Stimulated activated naive CD8-positive, alpha-beta T cell treated with anti-CD3 and anti-CD28 coated beads, Interleukin-15, Interleukin-2, amounts not matched to agents 100 ng/mL and 50 ng/mL, for 24 hours (primary cell): ENCODE measurements around the gene CALU.

Experiments
- H3K27ac Mint-ChIP-seq: one replicate; pipeline ENCODE4 v1.8.0; 2021; ENCODE audit warnings: mild to moderate bottlenecking, mixed read lengths
- H3K27me3 Mint-ChIP-seq: one replicate; pipeline ENCODE4 v1.8.0; 2021; ENCODE audit warnings: mixed read lengths
- H3K36me3 Mint-ChIP-seq: one replicate; pipeline ENCODE4 v1.8.0; 2021; ENCODE audit warnings: low read depth, mixed read lengths
- H3K4me1 Mint-ChIP-seq: one replicate; pipeline ENCODE4 v1.8.0; 2021; ENCODE audit warnings: low read depth, mixed read lengths
- H3K4me3 Mint-ChIP-seq: one replicate; pipeline ENCODE4 v1.8.0; 2021; ENCODE audit warnings: mild to moderate bottlenecking, mixed read lengths
- H3K9me3 Mint-ChIP-seq: one replicate; pipeline ENCODE4 v1.8.0; 2021; ENCODE audit warnings: mixed read lengths

The CALU gene

DNA sequence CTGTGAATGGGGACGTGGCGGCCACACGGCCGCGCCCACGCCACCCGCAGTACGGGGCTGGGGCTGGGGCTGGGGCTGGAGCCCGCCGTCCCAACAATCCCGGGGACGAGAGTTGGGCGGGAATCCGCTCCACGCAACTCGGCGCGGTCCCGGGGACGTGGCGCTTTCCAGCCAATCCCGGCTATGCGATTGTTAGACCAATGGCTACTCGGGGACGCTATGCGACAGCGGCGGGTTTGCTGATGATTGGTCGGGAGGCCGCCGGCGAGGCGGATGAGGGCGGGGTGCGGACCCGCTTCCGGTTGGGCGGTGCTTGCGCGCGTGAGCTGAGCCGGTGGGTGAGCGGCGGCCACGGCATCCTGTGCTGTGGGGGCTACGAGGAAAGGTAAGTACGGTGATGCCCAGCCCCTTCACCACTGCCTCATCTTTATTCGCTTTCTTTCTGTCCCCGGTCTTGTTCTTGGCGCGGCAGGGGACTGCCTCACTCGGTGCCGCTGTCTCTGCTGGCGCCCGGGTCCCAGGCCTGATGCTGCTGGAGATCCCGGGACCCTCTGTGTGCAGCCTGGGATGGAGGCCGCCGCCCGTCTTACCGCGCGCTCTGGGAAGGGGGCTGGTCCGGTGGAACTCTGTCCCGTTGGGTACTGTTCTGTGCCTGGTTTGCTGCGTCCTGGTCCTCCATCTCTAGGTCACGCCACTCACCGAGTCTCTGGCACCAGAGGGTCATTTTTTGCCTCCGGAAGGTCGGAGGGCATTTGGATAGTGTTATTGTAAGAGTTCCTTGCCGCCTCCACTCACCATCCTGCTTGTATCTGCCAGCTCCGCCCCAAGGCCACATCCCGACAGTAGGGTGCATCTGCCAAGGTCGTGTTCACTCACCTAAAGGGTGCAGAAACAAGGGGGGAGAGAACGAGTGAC, at the start of gene CALU:
Gene CALU, plus strand, starts transcription at position 312 of the 915 bp plus-strand sequence. CDS start 9,225 bp downstream, outside the sequence.
- Mint-ChIP-seq H3K4me1 (peaks cover 59% of the 10 kb centered on the region), H3K36me3 (peaks cover 18% of the 10 kb centered on the region), H3K27me3 (no peaks in the 10 kb centered on the region), H3K27ac (peak within 1 kb of the TSS; percentile 99), H3K9me3 (no peaks in the 10 kb centered on the region), H3K4me3 (peak within 1 kb of the TSS; percentile 97)

DNA sequence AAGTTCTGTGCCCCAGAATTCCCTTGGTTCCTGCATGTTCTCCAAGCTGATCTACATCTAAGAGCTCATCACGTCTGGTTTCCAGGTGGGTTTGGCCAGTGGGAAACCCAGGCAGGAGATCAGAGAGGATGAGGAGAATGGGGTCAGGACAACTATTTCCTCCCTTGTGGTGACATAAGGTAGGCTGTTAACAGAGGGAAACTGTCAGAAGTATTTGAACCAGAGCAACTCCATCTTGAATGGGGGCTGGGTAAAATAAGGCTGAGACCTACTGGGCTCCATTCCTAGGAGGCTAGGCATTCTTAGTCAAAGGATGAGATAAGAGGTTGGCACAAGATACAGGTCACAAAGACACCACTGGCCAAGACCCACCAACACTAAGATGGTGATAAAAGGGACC, 47.9 kb upstream of the CALU start:
- Mint-ChIP-seq H3K27ac (no peak overlapping the region), H3K9me3 (no peaks in the 10 kb centered on the region), H3K4me1 (no peaks in the 10 kb centered on the region), H3K27me3 (peaks cover 11% of the 10 kb centered on the region), H3K36me3 (no peaks in the 10 kb centered on the region), H3K4me3 (no peak overlapping the region)

DNA sequence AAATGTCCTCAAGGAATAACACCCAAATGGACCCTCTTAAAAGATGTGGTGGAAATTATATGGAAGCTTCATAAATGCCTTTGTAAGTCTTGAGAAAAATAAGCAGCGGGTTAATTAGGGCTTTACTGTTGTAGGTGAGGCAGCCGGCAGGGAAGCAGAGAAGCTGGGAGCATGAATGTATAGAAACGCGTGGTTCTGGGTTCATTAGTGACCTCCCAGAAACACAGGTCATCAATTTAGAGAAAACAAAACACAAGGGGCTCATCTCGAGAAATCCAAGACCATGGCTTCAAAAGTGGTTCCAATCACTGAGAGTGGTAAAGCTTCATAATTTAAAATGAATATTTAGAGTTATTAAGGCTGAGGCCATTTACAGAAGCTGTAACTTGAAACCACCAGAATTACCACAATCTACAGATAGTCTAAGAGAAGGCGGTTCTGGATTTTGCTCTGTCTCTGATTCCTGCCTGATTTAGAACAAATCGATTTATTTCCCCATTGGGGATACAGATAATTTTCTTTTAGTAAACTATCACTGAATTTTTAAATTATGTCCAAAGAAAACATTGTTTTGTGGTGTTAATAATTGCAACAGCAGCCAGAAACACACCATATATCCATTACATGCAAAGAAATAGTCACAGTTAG, 46.4 kb upstream of the CALU start:
- Mint-ChIP-seq H3K36me3 (no peaks in the 10 kb centered on the region), H3K4me1 (peaks cover 7% of the 10 kb centered on the region), H3K27me3 (peaks cover 26% of the 10 kb centered on the region), H3K27ac (no peak overlapping the region), H3K4me3 (no peak overlapping the region), H3K9me3 (no peaks in the 10 kb centered on the region)

DNA sequence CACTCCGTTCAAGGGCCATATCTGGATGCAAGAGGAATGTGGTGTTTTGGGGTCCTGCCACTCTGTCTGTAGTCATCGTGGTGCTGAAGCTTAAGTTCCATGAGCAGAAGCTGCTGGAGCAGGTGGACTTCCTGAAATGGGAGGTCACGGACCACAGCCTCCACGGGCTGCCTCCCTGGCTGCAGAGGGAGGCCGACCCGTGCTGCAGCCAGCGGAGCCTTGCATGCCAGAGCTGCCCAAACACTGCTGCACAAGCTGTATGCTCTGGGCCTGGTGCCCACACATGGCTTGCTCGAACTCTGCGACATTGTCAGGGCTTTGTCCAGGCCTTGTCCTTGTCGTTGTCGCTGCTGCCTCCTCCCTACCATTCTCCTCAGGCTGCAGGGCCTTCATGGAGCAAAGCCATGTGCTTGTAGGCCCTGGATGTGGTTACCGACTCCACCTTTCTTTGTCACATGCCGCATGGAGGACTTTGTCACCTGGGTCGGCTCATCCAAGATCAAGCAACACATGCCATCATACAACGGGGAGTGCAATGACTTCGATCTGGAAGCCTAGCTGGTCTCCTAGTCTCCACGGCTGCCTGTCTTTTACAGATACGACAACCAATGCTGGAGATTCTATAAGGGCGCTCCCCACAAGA, 45.7 kb upstream of the CALU start:
- H3K4me1 Mint-ChIP-seq: peaks cover 12% of the 10 kb centered on the region
- peaks cover 34% of the 10 kb centered on the region for H3K27me3 Mint-ChIP-seq
- H3K9me3 Mint-ChIP-seq: no peaks in the 10 kb centered on the region
- H3K27ac Mint-ChIP-seq: no peak overlapping the region
- no peak overlapping the region for H3K4me3 Mint-ChIP-seq
- H3K36me3 Mint-ChIP-seq: no peaks in the 10 kb centered on the region

DNA sequence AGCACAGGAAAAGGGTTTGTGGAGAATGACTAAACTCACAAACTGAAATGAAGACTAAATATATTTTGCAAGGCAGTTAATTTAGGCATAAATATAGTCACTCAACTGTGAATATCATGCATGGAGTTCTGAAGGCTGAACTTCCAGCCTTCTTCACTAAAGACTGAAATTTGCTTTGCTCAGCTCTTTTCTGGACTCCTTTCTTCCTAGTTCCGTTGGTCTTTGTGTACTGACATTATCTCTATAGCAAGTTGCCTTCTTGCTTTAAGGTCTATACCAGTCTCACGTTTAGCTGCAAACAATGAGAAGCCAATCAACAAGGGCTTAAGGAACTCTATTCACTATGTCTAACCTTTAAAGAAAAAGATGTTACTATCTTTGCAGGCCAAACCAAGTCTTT, 44.4 kb upstream of the CALU start:
- H3K36me3 Mint-ChIP-seq: no peaks in the 10 kb centered on the region
- H3K4me1 Mint-ChIP-seq: peaks cover 12% of the 10 kb centered on the region

DNA sequence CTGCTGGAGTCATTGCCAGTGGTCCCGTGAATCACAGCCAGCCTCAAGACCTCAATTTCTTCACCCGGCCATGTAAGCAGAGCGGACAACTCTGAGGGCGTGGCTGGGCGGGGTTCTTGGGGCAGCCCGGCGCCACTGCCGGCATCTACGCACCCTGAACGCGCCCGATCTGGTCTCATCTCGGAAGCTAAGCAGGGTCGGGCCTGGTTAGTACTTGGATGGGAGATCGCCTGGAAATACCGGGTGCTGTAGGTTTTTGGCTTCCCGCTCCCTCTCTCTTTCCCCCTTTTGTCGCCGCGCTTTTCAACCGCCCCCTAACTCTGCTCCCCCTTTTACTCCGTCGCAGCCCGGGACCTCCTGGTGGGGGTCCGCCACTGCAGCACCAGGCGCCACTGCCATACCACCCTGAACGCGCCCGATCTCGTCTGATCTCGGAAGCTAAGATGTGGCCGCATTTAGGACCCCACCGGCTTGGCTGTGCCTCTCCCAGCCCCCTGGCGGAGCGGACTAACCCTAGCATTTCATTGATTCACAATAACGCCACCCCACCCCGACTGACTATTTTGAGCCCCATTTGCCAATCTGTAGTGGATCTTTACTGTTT, 41.8 kb upstream of the CALU start:
- peaks cover 59% of the 10 kb centered on the region for H3K27me3 Mint-ChIP-seq
- no peaks in the 10 kb centered on the region for H3K9me3 Mint-ChIP-seq
- H3K4me3 Mint-ChIP-seq: peak overlapping the region; percentile 81
- H3K36me3 Mint-ChIP-seq: no peaks in the 10 kb centered on the region
- peaks cover 12% of the 10 kb centered on the region for H3K4me1 Mint-ChIP-seq
- no peak overlapping the region for H3K27ac Mint-ChIP-seq

More for the DNA sequence above, 44.4 kb upstream of the CALU start:
- H3K4me3 Mint-ChIP-seq: no peak overlapping the region
- no peak overlapping the region for H3K27ac Mint-ChIP-seq
- no peaks in the 10 kb centered on the region for H3K9me3 Mint-ChIP-seq
- peaks cover 45% of the 10 kb centered on the region for H3K27me3 Mint-ChIP-seq

DNA sequence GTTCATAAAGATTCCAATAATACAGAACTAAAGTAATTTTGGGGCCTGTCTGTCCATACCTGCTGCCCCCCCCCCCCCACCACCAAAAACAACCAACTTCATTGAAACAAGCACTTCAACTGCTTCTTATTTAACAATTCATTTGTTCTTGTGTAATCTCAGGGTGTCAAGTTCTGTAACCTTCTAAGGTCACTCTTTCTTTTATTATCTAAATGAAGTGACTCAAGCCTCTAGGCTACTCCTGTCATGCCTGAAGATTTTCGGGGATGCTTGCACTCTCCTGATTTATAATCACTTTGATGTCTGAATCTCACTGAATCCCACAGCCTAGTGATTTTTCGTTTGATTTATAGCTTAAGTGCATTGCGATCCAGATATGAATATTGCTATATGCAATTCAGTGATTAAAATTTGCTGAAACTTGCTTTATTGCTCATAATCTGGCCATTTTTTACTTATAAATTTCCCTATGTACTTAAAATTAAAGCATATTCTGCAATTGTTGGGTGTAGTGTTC, 39.9 kb upstream of the CALU start:
- Mint-ChIP-seq H3K4me3 (no peak overlapping the region), H3K36me3 (no peaks in the 10 kb centered on the region), H3K27ac (no peak overlapping the region), H3K4me1 (peaks cover 16% of the 10 kb centered on the region), H3K27me3 (peaks cover 59% of the 10 kb centered on the region), H3K9me3 (no peaks in the 10 kb centered on the region)

DNA sequence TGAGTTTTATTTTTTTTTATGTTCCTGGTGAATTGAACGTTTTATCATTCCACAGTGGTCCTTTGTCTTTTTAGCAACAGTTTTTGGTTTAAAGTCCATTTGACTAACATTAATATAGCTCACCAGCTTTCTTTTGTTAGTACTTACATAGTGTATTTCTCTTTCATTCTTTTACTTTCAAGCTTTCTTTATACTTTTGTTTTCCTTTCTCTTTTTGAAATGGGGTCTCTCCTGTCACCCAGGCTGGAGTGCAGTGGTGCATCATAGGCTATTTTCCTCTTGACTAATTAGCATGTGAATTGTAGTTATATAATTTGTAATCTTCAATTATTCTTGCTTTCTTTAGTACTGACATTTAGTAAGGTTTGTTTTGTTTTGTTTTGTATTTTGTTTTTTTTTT, 39.3 kb upstream of the CALU start:
- peaks cover 16% of the 10 kb centered on the region for H3K4me1 Mint-ChIP-seq
- no peaks in the 10 kb centered on the region for H3K9me3 Mint-ChIP-seq
- H3K36me3 Mint-ChIP-seq: no peaks in the 10 kb centered on the region
- H3K27ac Mint-ChIP-seq: no peak overlapping the region
- no peak overlapping the region for H3K4me3 Mint-ChIP-seq
- peaks cover 59% of the 10 kb centered on the region for H3K27me3 Mint-ChIP-seq

DNA sequence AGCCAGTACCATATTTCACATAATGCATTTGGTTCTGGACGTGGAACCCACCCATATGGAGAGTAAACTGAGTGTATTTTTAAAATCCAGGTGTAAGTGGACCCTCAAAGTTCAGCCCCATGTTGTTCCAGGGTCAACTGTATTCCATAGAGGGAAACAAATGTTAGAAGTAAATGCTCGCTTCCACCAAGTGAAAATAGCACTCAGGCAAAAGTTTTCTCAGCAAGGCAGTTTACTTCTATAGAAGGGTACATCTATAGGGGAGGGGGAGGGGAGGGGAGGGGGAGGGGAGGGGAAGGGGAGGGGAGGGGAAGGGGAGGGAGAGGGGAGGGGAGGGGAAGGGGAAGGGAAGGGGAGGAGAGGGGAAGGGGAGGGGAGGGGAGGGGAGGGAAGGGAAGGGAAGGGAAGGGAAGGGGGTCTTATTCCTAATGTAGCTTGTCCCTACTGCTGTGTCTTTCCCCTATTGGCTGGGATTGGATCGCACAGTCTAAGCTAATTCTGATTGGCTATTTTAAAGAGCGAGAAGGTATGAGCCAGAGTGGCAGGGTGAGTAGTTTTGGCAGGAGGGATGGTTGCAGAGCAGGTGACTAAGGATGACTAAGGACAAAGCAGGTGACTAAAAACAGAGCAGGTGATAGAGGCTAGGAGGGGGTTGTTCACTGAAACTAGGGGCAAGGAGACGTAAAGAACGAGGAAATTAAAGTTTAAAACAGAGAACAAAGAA, 37.9 kb upstream of the CALU start:
- Mint-ChIP-seq H3K36me3 (no peaks in the 10 kb centered on the region), H3K27ac (no peak overlapping the region), H3K9me3 (no peaks in the 10 kb centered on the region), H3K4me3 (no peak overlapping the region), H3K4me1 (peaks cover 21% of the 10 kb centered on the region), H3K27me3 (peaks cover 51% of the 10 kb centered on the region)

DNA sequence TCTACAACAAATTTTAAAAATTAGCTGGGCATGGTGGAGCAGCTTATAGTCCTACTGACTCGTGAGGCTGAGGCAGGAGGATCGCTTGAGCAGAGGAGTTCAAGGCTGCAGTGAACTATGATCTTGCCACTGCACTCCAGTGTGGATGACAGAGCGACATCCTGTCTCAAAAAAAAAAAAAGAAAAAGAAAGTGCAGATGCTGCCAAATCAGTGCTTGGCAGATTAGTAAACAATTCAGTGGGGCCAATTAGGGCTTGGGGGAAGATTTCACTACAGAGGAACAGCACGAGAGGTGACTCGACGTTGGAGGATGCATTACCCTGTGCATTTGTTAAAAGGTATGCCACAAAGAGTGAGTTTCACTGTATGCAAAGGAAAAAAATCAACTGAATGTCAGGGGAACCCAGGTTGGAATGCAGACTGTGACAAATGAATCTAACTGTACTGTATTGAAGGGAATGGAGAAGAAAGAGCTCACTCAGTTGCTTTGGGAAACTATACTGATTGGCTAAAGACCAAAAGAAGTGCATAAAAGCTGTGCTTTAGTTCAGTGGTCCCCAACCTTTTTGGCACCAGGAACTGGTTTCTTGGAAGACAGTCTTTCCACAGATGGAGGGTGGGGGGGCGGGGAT, 35.4 kb upstream of the CALU start:
- no peak overlapping the region for H3K4me3 Mint-ChIP-seq
- peaks cover 9% of the 10 kb centered on the region for H3K4me1 Mint-ChIP-seq
- peaks cover 26% of the 10 kb centered on the region for H3K27me3 Mint-ChIP-seq
- H3K9me3 Mint-ChIP-seq: no peaks in the 10 kb centered on the region
- H3K36me3 Mint-ChIP-seq: no peaks in the 10 kb centered on the region
- H3K27ac Mint-ChIP-seq: no peak overlapping the region

DNA sequence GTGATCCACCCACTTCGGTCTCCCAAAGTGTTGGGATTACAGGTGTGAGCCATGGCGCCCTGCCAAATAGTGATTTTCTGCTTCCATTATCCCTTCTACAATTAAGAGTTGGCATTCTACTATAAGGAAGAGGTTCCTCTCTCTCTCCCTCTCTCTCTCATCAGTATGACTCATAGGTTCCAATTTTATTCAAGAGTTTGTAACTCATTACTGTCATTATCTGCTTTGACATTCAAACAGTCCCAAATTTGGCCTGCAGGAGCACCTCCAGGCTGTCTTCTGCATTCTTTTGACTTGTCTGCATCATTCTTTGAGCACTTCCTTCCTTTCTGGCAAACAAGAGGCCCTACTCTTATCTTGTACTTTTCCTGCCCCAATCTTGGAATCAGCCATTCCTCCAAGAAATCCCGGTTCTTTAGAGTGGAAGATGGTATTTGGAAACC, 33.2 kb upstream of the CALU start:
- Mint-ChIP-seq H3K4me3 (no peak overlapping the region), H3K36me3 (no peaks in the 10 kb centered on the region), H3K27me3 (peaks cover 9% of the 10 kb centered on the region), H3K27ac (no peak overlapping the region), H3K4me1 (peaks cover 9% of the 10 kb centered on the region), H3K9me3 (no peaks in the 10 kb centered on the region)

DNA sequence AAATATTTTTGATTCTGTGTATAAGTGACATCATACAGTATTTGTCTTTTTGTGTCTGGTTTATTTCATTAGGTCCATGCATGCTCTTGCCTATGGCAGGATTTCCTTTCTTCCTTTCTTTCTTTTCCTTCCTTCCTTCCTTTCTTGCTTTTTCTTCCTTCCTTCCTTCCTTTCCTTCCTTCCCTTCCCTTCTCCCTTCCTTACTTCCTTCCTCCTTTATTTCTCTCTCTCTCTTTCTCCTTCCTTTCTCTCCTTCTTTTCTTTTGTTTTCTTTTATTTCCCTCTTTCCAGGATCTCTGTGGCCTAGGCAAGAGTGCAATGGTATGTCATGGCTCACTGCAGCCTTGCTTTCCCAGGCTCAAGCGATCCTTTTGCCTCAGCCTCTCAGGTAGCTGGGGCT, 31.4 kb upstream of the CALU start:
- Mint-ChIP-seq H3K9me3 (no peaks in the 10 kb centered on the region), H3K4me1 (peaks cover 9% of the 10 kb centered on the region), H3K27me3 (peaks cover 3% of the 10 kb centered on the region), H3K27ac (no peak overlapping the region), H3K36me3 (no peaks in the 10 kb centered on the region), H3K4me3 (no peak overlapping the region)

DNA sequence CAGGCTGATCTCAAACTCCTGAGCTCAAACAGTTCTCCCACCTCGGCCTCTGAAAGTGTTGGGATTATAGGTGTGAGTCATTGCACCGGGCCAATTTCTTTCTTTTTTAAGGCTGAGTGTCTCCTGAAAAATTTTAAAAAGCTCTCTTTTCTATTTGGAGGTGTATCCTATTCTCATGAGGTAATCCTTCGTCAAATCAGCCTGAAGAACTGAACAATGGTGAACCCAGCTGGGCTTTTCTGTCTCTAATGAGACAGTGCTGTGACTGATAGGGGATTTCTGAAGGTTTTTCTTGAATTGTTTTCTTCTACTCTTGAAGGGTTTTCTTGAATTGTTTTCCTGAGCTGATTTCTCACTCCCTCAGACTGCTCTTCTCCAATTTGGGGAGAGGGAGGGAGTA, 30.9 kb upstream of the CALU start:
- H3K27ac Mint-ChIP-seq: no peak overlapping the region
- H3K27me3 Mint-ChIP-seq: peaks cover 3% of the 10 kb centered on the region
- peaks cover 9% of the 10 kb centered on the region for H3K4me1 Mint-ChIP-seq
- H3K9me3 Mint-ChIP-seq: no peaks in the 10 kb centered on the region
- no peaks in the 10 kb centered on the region for H3K36me3 Mint-ChIP-seq
- H3K4me3 Mint-ChIP-seq: no peak overlapping the region

DNA sequence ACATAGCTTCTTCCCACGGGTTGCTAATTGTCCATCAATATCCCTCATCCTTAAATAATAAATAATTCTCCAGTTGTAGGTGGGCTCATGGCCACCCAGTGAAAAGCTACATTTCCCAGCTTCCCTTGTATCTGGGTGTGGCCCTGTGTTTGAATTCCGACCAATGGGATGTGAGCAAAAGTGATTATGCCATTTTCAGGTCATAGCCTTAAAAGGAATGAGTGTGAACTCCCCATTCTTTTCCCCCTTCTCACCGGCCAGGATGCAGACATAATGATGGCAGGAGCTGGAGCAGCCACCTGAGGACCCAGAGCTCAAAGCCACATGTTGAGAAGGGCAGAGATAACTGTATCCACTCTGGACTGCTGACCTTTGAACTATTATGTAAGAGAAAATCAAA, 30.3 kb upstream of the CALU start:
- Mint-ChIP-seq H3K27ac (no peak overlapping the region), H3K27me3 (peaks cover 3% of the 10 kb centered on the region), H3K4me1 (peaks cover 7% of the 10 kb centered on the region), H3K9me3 (no peaks in the 10 kb centered on the region), H3K36me3 (no peaks in the 10 kb centered on the region), H3K4me3 (no peak overlapping the region)
